DOHH2 (cell line): ENCODE data around the gene RHOU.

Experiments used
- CTCF ChIP-seq: fragments of 200-600 bp; sonication (generic); IDR thresholded peaks from one replicate; pipeline ENCODE4 v1.5.1; 2014; ENCODE audit warnings: antibody characterized with exemption, mild to moderate bottlenecking, low read depth, low read length; ENCODE audit not compliant: poor library complexity, severe bottlenecking
- EZH2phosphoT487 ChIP-seq: fragments of 200-600 bp; sonication (generic); IDR thresholded peaks from 2 replicates; pipeline ENCODE4 v1.6.1; 2017; ENCODE audit warnings: borderline replicate concordance, mild to moderate bottlenecking, antibody characterized with exemption, low read length, moderate library complexity, mixed read lengths

GRCh38 chr1:228765168-228765946, 30.1 kb downstream of the RHOU start:
- TF ChIP-seq CTCF = no peak
- no peak for TF ChIP-seq EZH2phosphoT487
